NB4 (cell line): ENCODE measurements around the gene DGKD.

Experiments used
- POLR2A ChIP-seq: IDR thresholded peaks from 2 replicates; pipeline ENCODE4 v1.6.1; 2011; ENCODE audit warnings: mild to moderate bottlenecking; ENCODE audit not compliant: insufficient read length; ENCODE audit errors: extremely low read depth
- TF ChIP-seq, protein P1 (sequence below): IDR thresholded peaks from one replicate; pipeline ENCODE4 v1.5.1; 2012; ENCODE audit warnings: low read depth, low read length
- TF ChIP-seq, protein P2 (sequence below): IDR thresholded peaks from 2 replicates; pipeline ENCODE4 v1.6.1; 2011; ENCODE audit warnings: low read depth, low read length

DNA sequence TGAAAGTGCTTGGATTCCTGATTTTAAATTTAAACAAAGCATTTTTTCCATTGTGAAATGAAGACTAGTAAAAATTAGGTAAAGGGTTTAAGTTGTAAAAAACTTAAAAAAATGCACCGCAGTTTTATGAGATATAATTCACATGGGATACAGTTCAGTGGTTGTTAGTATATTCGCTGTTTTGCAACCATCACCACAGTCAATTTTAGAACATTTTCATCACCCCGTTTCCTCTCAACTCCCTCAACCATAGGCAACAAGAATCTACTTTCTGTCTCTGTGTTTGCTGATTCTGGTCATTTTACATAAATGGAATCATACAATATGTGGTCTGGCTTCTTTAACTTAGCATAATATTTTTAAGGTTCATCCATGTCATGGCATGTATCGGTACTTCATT lies 4.0 kb downstream of the DGKD start:
- TF ChIP-seq, protein P1, sequence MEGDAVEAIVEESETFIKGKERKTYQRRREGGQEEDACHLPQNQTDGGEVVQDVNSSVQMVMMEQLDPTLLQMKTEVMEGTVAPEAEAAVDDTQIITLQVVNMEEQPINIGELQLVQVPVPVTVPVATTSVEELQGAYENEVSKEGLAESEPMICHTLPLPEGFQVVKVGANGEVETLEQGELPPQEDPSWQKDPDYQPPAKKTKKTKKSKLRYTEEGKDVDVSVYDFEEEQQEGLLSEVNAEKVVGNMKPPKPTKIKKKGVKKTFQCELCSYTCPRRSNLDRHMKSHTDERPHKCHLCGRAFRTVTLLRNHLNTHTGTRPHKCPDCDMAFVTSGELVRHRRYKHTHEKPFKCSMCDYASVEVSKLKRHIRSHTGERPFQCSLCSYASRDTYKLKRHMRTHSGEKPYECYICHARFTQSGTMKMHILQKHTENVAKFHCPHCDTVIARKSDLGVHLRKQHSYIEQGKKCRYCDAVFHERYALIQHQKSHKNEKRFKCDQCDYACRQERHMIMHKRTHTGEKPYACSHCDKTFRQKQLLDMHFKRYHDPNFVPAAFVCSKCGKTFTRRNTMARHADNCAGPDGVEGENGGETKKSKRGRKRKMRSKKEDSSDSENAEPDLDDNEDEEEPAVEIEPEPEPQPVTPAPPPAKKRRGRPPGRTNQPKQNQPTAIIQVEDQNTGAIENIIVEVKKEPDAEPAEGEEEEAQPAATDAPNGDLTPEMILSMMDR, result no peak
- TF ChIP-seq, protein P2, sequence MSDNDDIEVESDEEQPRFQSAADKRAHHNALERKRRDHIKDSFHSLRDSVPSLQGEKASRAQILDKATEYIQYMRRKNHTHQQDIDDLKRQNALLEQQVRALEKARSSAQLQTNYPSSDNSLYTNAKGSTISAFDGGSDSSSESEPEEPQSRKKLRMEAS, result peak; percentile 9; the same call in 1 of the 2 replicates
- no peak for TF ChIP-seq POLR2A
